ENCODE results near the gene SMG9. TPM values are rescaled to one million over a fixed set of nuclear protein-coding genes. Genes with fewer than 3 reads are reported as not detected.

SMG9 gene
- total and polyA plus RNA-seq, 2 of the 13 experiments (the other 11 are each of a cell fraction or from before 2014, with no cell fraction given): 16.1 to 18.7 TPM

DNA sequence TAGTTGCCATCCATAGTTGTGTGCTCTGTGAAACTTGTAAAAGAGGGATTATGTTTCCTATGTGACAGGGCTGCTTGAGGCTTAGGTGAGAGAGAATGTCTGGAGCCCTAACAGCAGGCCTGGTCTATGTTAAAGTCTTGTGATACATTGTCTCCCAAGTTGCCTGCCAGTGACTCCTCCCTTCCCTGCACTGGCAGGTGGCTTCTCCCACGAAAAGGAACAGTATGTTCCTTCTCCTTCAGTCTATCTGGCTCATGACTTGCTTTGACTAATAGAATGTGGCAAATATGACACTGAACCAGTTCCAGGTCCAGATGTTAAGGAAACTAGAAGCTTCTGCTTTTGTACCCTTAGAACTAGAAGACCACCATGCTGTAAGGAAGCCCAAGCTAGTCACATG, 31.9 kb upstream of the SMG9 start (continued):
- TF ChIP-seq, protein P1, sequence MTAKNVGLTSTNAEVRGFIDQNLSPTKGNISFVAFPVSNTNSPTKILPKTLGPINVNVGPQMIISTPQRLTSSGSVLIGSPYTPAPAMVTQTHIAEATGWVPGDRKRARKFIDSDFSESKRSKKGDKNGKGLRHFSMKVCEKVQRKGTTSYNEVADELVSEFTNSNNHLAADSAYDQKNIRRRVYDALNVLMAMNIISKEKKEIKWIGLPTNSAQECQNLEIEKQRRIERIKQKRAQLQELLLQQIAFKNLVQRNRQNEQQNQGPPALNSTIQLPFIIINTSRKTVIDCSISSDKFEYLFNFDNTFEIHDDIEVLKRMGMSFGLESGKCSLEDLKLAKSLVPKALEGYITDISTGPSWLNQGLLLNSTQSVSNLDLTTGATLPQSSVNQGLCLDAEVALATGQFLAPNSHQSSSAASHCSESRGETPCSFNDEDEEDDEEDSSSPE (CRISPR knock-in tag; IDR thresholded peaks at IDR 0.05): no peak
- no peak for TF ChIP-seq ZNF235 (CRISPR knock-in tag; IDR thresholded peaks at IDR 0.05; ENCODE audit: borderline replicate concordance)
- no peak for TF ChIP-seq NFE2L2 (IDR thresholded peaks at IDR 0.05; ENCODE audit: low read length)
- TF ChIP-seq RFXAP (CRISPR knock-in tag; IDR thresholded peaks at IDR 0.05; ENCODE audit: borderline replicate concordance): no peak
- TF ChIP-seq, protein P2, sequence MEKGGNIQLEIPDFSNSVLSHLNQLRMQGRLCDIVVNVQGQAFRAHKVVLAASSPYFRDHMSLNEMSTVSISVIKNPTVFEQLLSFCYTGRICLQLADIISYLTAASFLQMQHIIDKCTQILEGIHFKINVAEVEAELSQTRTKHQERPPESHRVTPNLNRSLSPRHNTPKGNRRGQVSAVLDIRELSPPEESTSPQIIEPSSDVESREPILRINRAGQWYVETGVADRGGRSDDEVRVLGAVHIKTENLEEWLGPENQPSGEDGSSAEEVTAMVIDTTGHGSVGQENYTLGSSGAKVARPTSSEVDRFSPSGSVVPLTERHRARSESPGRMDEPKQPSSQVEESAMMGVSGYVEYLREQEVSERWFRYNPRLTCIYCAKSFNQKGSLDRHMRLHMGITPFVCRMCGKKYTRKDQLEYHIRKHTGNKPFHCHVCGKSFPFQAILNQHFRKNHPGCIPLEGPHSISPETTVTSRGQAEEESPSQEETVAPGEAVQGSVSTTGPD (CRISPR knock-in tag; IDR thresholded peaks at IDR 0.05): no peak

DNA sequence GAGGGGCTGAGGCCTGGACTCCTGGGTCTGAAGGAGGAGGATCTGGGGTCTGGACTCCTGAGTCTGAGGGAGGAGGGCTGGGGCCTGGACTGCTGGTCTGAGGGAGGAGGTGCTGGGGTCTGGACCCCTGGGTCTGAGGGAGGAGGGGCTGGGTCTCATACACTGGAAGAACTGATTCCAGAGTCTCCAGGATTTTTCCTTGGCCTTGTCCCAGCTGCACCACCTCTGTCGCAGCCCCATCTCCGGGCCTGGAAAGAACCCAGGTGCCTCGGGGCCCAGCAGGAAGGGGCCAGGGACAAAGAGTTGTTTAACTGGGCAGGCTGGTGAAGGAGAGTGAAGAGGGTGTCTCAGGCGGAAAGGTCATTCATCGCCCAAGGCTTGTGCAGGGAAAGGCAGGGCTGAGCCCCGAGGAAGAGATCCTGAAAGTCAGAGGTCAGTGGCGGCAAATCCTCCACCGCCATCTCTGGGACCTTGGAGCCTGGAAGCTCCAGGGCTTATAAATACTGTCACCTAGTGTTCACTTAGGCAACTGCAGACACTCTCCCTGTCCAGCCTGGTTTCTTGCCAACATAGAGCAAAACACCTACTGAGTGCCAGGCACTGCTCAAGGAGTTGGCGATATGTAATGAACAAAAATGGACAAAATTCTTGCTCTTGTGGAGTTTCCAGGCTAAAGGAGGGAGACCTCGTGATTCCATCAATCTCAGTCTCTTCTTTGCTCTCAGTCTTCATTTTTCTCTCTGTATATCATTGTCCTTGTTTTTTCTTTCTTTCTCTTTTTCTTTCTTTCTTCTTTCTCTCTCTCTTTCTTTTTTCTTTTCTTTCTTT, 30.4 kb upstream of the SMG9 start:
- ATAC-seq (peak; percentile 85), FAIRE-seq (peak; percentile 48), DNase-seq (ENCODE audit: low spot score) (peak; percentile 60)
- Histone ChIP-seq H3K4me1 (ENCODE audit: insufficient read depth, low read length) (peaks cover 18% of the 10 kb centered on the region), H4K20me1 (ENCODE audit: insufficient read depth, low read length) (no peaks in the 10 kb centered on the region), H3K4me3 (replicated peaks in 1 of 3; ENCODE audit: insufficient read depth in 1 of 3, low read depth in 2 of 3, low read length in 3 of 3) (peak overlapping the region in 1 of 3 experiments; percentile 60; a peak in 2 of 6 replicates), H3K4me2 (ENCODE audit: low read depth, low read length) (peak overlapping the region; percentile 78), H3K27me3 (ENCODE audit: control insufficient read depth in 1 of 2, insufficient read depth in 2 of 2, low read length in 2 of 2) (no peaks in the 10 kb centered on the region), H3K9ac (ENCODE audit: insufficient read depth, low read depth, low read length) (peak overlapping the region; percentile 28; the same call in 1 of the 2 replicates), H3K79me2 (ENCODE audit: insufficient read depth, low read length) (no peaks in the 10 kb centered on the region), H3K36me3 (replicated peaks in 1 of 2; ENCODE audit: control insufficient read depth in 1 of 2, insufficient read depth in 2 of 2, low read length in 2 of 2) (no peaks in the 10 kb centered on the region), H3K27ac (ENCODE audit: extremely low read length, insufficient read depth, low read length) (no peak overlapping the region), H2AFZ (ENCODE audit: low read length) (peak overlapping the region; percentile 64), H3K9me3 (ENCODE audit: low read length) (no peaks in the 10 kb centered on the region)
- in situ Hi-C loops (cut with HindIII; ENCODE audit: extremely low pct_ligation_motif_present, low pct_unique_long_range_greater_than_20kb) (loop anchor here (5.0 kb wide), 1 partner anchor 38 kb away; no protein-coding TSS in a partner anchor), intact Hi-C loops (cut with micrococcal nuclease; ENCODE audit: unreplicated experiment) (loop anchor here (1.0 kb wide), 1 partner anchor 40 kb away; no protein-coding TSS in a partner anchor)
- 19% methylated on average over 10 of the region's 10 CpGs for WGBS (ENCODE audit: low lambda C conversion rate)
- ChIA-PET CTCF (ENCODE audit: low intra/inter-chr PET ratio, low total read pairs) (interaction anchor here (0.7 to 2.5 kb wide), 3 partner anchors 11 to 39 kb away, joined by 3 to 30 read pairs (median 4); no protein-coding TSS in a partner anchor), POLR2A (no interaction called here)
- BruUV-seq (replicated peaks): no TSS peak
- TF ChIP-seq STAG1 (CRISPR knock-in tag; IDR thresholded peaks at IDR 0.05): peak; percentile 87
- TF ChIP-seq MIER2 (CRISPR knock-in tag; IDR thresholded peaks at IDR 0.05): peak; percentile 48; the same call in 1 of the 2 replicates
- TF ChIP-seq KAT8 (CRISPR knock-in tag; IDR thresholded peaks at IDR 0.05): 0 out of 2 replicates have a peak, but pooled peaks have one; percentile 35
- peak; percentile 98 for TF ChIP-seq ZSCAN22 (CRISPR knock-in tag; IDR thresholded peaks at IDR 0.05)
- TF ChIP-seq, protein P3, sequence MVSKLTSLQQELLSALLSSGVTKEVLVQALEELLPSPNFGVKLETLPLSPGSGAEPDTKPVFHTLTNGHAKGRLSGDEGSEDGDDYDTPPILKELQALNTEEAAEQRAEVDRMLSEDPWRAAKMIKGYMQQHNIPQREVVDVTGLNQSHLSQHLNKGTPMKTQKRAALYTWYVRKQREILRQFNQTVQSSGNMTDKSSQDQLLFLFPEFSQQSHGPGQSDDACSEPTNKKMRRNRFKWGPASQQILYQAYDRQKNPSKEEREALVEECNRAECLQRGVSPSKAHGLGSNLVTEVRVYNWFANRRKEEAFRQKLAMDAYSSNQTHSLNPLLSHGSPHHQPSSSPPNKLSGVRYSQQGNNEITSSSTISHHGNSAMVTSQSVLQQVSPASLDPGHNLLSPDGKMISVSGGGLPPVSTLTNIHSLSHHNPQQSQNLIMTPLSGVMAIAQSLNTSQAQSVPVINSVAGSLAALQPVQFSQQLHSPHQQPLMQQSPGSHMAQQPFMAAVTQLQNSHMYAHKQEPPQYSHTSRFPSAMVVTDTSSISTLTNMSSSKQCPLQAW (CRISPR knock-in tag; IDR thresholded peaks at IDR 0.05): peak; percentile 41; the same call in 1 of the 2 replicates
- no peak for TF ChIP-seq MIXL1 (CRISPR knock-in tag; IDR thresholded peaks at IDR 0.05)
- TF ChIP-seq, protein P4, sequence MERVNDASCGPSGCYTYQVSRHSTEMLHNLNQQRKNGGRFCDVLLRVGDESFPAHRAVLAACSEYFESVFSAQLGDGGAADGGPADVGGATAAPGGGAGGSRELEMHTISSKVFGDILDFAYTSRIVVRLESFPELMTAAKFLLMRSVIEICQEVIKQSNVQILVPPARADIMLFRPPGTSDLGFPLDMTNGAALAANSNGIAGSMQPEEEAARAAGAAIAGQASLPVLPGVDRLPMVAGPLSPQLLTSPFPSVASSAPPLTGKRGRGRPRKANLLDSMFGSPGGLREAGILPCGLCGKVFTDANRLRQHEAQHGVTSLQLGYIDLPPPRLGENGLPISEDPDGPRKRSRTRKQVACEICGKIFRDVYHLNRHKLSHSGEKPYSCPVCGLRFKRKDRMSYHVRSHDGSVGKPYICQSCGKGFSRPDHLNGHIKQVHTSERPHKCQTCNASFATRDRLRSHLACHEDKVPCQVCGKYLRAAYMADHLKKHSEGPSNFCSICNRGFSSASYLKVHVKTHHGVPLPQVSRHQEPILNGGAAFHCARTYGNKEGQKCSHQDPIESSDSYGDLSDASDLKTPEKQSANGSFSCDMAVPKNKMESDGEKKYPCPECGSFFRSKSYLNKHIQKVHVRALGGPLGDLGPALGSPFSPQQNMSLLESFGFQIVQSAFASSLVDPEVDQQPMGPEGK (CRISPR knock-in tag; IDR thresholded peaks at IDR 0.05): 0 out of 2 replicates have a peak, but pooled peaks have one; percentile 16
- TF ChIP-seq, protein P5, sequence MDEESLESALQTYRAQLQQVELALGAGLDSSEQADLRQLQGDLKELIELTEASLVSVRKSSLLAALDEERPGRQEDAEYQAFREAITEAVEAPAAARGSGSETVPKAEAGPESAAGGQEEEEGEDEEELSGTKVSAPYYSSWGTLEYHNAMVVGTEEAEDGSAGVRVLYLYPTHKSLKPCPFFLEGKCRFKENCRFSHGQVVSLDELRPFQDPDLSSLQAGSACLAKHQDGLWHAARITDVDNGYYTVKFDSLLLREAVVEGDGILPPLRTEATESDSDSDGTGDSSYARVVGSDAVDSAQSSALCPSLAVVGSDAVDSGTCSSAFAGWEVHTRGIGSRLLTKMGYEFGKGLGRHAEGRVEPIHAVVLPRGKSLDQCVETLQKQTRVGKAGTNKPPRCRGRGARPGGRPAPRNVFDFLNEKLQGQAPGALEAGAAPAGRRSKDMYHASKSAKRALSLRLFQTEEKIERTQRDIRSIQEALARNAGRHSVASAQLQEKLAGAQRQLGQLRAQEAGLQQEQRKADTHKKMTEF (CRISPR knock-in tag; IDR thresholded peaks at IDR 0.05): 0 out of 2 replicates have a peak, but pooled peaks have one; percentile 26
- TF ChIP-seq TEAD3 (CRISPR knock-in tag; optimal IDR thresholded peaks at IDR 0.05; ENCODE audit: borderline replicate concordance): peak; percentile 13

All from HepG2 (cell line).